H9 (cell line): ENCODE data around the gene HSPB2. TPM values are rescaled to one million over a fixed set of nuclear protein-coding genes. Genes with fewer than 3 reads are reported as not detected.

Source experiments
- DNase-seq: peaks from one replicate; pipeline ENCODE4 v3.0.0-alpha.2; 2017
- H2AFZ ChIP-seq: one replicate; pipeline ENCODE4 v1.6.1; 2013; ENCODE audit warnings: mild to moderate bottlenecking, low read length, control low read depth, moderate library complexity
- H2AK5ac ChIP-seq: 2 replicates; pipeline ENCODE4 v1.6.1; 2013; ENCODE audit warnings: low read length, control low read depth, mixed read lengths; ENCODE audit not compliant: insufficient read length
- H2BK120ac ChIP-seq: one replicate; pipeline ENCODE4 v1.6.1; 2013; ENCODE audit warnings: low read depth, mild to moderate bottlenecking, low read length, control low read depth, inconsistent platforms; ENCODE audit not compliant: poor library complexity, severe bottlenecking
- H2BK12ac ChIP-seq: 2 replicates; pipeline ENCODE4 v1.6.1; 2013; ENCODE audit warnings: low read length, control low read depth, mixed read lengths, low read depth; ENCODE audit not compliant: insufficient read length
- H2BK15ac ChIP-seq: 2 replicates; pipeline ENCODE4 v1.6.1; 2013; ENCODE audit warnings: low read depth, low read length, control low read depth
- H2BK20ac ChIP-seq: one replicate; pipeline ENCODE4 v1.6.1; 2013; ENCODE audit warnings: low read depth, mild to moderate bottlenecking, low read length, control low read depth, inconsistent platforms; ENCODE audit not compliant: poor library complexity, severe bottlenecking
- H2BK5ac ChIP-seq: 2 replicates; pipeline ENCODE4 v1.6.1; 2013; ENCODE audit warnings: low read length, control low read depth, mixed read lengths; ENCODE audit not compliant: insufficient read length
- H3K14ac ChIP-seq: 2 replicates; pipeline ENCODE4 v1.6.1; 2013; ENCODE audit warnings: low read length, control low read depth; ENCODE audit not compliant: insufficient read depth
- H3K18ac ChIP-seq: 2 replicates; pipeline ENCODE4 v1.6.1; 2013; ENCODE audit warnings: low read depth, mild to moderate bottlenecking, mixed read lengths, low read length, control low read depth; ENCODE audit not compliant: insufficient read length
- H3K23ac ChIP-seq: 2 replicates; pipeline ENCODE4 v1.6.1; 2013; ENCODE audit warnings: low read length, control low read depth, mixed read lengths, low read depth; ENCODE audit not compliant: insufficient read length
- H3K23me2 ChIP-seq: 2 replicates; pipeline ENCODE4 v1.6.1; 2013; ENCODE audit warnings: low read depth, mild to moderate bottlenecking, mixed read lengths, low read length, control low read depth; ENCODE audit not compliant: insufficient read length, poor library complexity, severe bottlenecking
- H3K27ac ChIP-seq: 2 replicates; pipeline ENCODE4 v1.5.1; 2013; ENCODE audit warnings: low read length, control low read depth, mixed read lengths, low read depth; ENCODE audit not compliant: insufficient read length
- H3K27me3 ChIP-seq: 2 replicates; pipeline ENCODE4 v1.6.1; 2013; ENCODE audit warnings: low read length, control low read depth, inconsistent platforms; ENCODE audit not compliant: insufficient read depth
- H3K4ac ChIP-seq: 2 replicates; pipeline ENCODE4 v1.6.1; 2013; ENCODE audit warnings: low read depth, mild to moderate bottlenecking, control low read depth, inconsistent platforms, low read length, moderate library complexity
- H3K4me1 ChIP-seq: 2 replicates; pipeline ENCODE4 v1.6.1; 2013; ENCODE audit warnings: low read length, control low read depth, inconsistent platforms; ENCODE audit not compliant: insufficient read depth
- H3K4me2 ChIP-seq: 2 replicates; pipeline ENCODE4 v1.6.1; 2013; ENCODE audit warnings: low read length, control low read depth, mixed read lengths; ENCODE audit not compliant: insufficient read length, insufficient read depth
- H3K56ac ChIP-seq: 2 replicates; pipeline ENCODE4 v1.6.1; 2013; ENCODE audit warnings: low read depth, mild to moderate bottlenecking, mixed read lengths, low read length, control low read depth; ENCODE audit not compliant: insufficient read length
- H3K79me1 ChIP-seq: 2 replicates; pipeline ENCODE4 v1.6.1; 2013; ENCODE audit warnings: low read depth, mild to moderate bottlenecking, moderate library complexity, low read length, control low read depth, inconsistent platforms; ENCODE audit not compliant: insufficient read depth, poor library complexity, severe bottlenecking
- H3K79me2 ChIP-seq: 2 replicates; pipeline ENCODE4 v1.6.1; 2013; ENCODE audit warnings: low read length, control low read depth, inconsistent platforms; ENCODE audit not compliant: insufficient read depth
- H3K9ac ChIP-seq: 2 replicates; pipeline ENCODE4 v1.6.1; 2013; ENCODE audit warnings: low read length, control low read depth, mixed read lengths; ENCODE audit not compliant: insufficient read length; ENCODE audit errors: extremely low read depth
- H3K9me3 ChIP-seq: one replicate; pipeline ENCODE4 v1.6.1; 2013; ENCODE audit warnings: low read depth, low read length, inconsistent platforms; ENCODE audit not compliant: control insufficient read depth
- H3T11ph ChIP-seq: one replicate; pipeline ENCODE4 v1.6.1; 2013; ENCODE audit warnings: mild to moderate bottlenecking, low read length, control low read depth, inconsistent platforms
- H4K20me1 ChIP-seq: one replicate; pipeline ENCODE4 v1.6.1; 2013; ENCODE audit not compliant: control insufficient read depth, insufficient read length, insufficient read depth
- H4K5ac ChIP-seq: 2 replicates; pipeline ENCODE4 v1.6.1; 2013; ENCODE audit warnings: low read depth, mild to moderate bottlenecking, mixed read lengths, low read length, control low read depth; ENCODE audit not compliant: insufficient read length
- H4K8ac ChIP-seq: replicated peaks from 2 replicates; pipeline ENCODE4 v1.6.1; 2013; ENCODE audit warnings: low read length, control low read depth, mixed read lengths, low read depth; ENCODE audit not compliant: insufficient read length
- H4K91ac ChIP-seq: 2 replicates; pipeline ENCODE4 v1.6.1; 2013; ENCODE audit warnings: low read depth, mild to moderate bottlenecking, moderate library complexity, mixed read lengths, low read length, control low read depth; ENCODE audit not compliant: insufficient read length
- H3K27ac Mint-ChIP-seq, 3 experiments: 2 replicates in 2 of 3; 3 replicates in 1 of 3; pipeline ENCODE4 v1.8.0; 2020 to 2021; ENCODE audit warnings: mixed read lengths in 3 of 3, mild to moderate bottlenecking in 1 of 3, moderate library complexity in 1 of 3
- H3K27me3 Mint-ChIP-seq: 2 replicates; pipeline ENCODE4 v1.8.0; 2021; ENCODE audit warnings: low read depth, mild to moderate bottlenecking, moderate library complexity, mixed read lengths
- H3K36me3 Mint-ChIP-seq, 3 experiments: 2 replicates in 2 of 3; 3 replicates in 1 of 3; pipeline ENCODE4 v1.8.0; 2020 to 2021; ENCODE audit warnings: low read depth in 3 of 3, mixed read lengths in 3 of 3; ENCODE audit not compliant: insufficient read depth in 1 of 3
- H3K4me1 Mint-ChIP-seq, 2 experiments: 2 replicates each; pipeline ENCODE4 v1.8.0; 2020; ENCODE audit warnings: mixed read lengths in 2 of 2
- H3K4me3 Mint-ChIP-seq, 2 experiments: 2 replicates in 1 of 2; 3 replicates in 1 of 2; pipeline ENCODE4 v1.8.0; 2020 to 2021; ENCODE audit warnings: mild to moderate bottlenecking in 2 of 2, mixed read lengths in 2 of 2, moderate library complexity in 1 of 2
- H3K9me3 Mint-ChIP-seq, 2 experiments: 2 replicates in 1 of 2; 3 replicates in 1 of 2; pipeline ENCODE4 v1.8.0; 2020; ENCODE audit warnings: mild to moderate bottlenecking in 2 of 2, mixed read lengths in 2 of 2, moderate library complexity in 1 of 2
- CTCF ChIP-seq: fragments of 200-600 bp; sonication (generic); conservative IDR thresholded peaks from 3 replicates; pipeline ENCODE4 v1.8.0; 2021; ENCODE audit warnings: antibody characterized with exemption, mild to moderate bottlenecking
- WGBS: extraction: QIAGEN DNeasy Blood & Tissue Kit; methylation state at CpG from one replicate; pipeline ENCODE4 v1.1.7; 2013; ENCODE audit warnings: missing lambda C conversion rate, low lambda C conversion rate, mixed read lengths; ENCODE audit not compliant: insufficient read length; ENCODE audit errors: extremely low coverage; 5-methylcytosine and 5-hydroxymethylcytosine counted together
- total RNA-seq: library from RNA; stranded (reverse); gene quantifications from 2 replicates; pipeline ENCODE4 v1.2.1, GENCODE V29; 2021

The HSPB2 gene
- total RNA-seq, 1 experiment from 2014 or later: 0.22 TPM

GRCh38 chr11:111909378-111909777, 3.2 kb upstream of the HSPB2 start:
- Histone ChIP-seq H4K91ac (no peak overlapping the region), H3K4me1 (0 out of 2 replicates have a peak, but pooled peaks cover 2% of the 10 kb centered on the region), H3K79me2 (no peaks in the 10 kb centered on the region), H4K5ac (no peak overlapping the region), H4K8ac (no peak overlapping the region), H3K4ac (no peak overlapping the region), H3K23ac (no peak overlapping the region), H2BK5ac (no peak overlapping the region), H3T11ph (no peak overlapping the region), H3K9ac (no peak overlapping the region), H3K79me1 (no peaks in the 10 kb centered on the region), H3K9me3 (no peaks in the 10 kb centered on the region), H4K20me1 (no peaks in the 10 kb centered on the region), H3K4me2 (no peak overlapping the region), H2BK20ac (no peak overlapping the region), H2AFZ (no peak overlapping the region), H2BK12ac (no peak overlapping the region), H3K56ac (no peak overlapping the region), H2BK120ac (no peak overlapping the region), H2BK15ac (no peak overlapping the region), H3K18ac (no peak overlapping the region), H3K27me3 (no peaks in the 10 kb centered on the region), H3K27ac (no peak overlapping the region), H3K23me2 (no peaks in the 10 kb centered on the region), H2AK5ac (no peak overlapping the region), H3K14ac (no peak overlapping the region)
- no peak overlapping the region for H3K27ac Mint-ChIP-seq
- H3K27me3 Mint-ChIP-seq: no peaks in the 10 kb centered on the region
- H3K9me3 Mint-ChIP-seq: 0 out of 5 replicates have a peak, but pooled peaks cover 0 to 2% of the 10 kb centered on the region in 2 experiments
- H3K4me1 Mint-ChIP-seq: peaks cover 16 to 30% of the 10 kb centered on the region in 2 experiments
- WGBS: no CpG with 5 or more reads among the region's 5 CpGs
- no peak for TF ChIP-seq CTCF
- H3K4me3 Mint-ChIP-seq: no peak overlapping the region
- H3K36me3 Mint-ChIP-seq: no peaks in the 10 kb centered on the region; a peak in 1 of 7 replicates
- no peak for DNase-seq
